ENCODE data around the gene FRMD8.

FRMD8 gene

GRCh38 chr11:65398362-65398910 lies 12.0 kb downstream of the FRMD8 start:
- in situ Hi-C loops (cut with MboI; ENCODE audit: low pct_unique_long_range_greater_than_20kb, low sequenced_read_pairs, unreplicated experiment): no loop called here
- TF ChIP-seq CTCF (IDR thresholded peaks at IDR 0.05; ENCODE audit: extremely low read depth, insufficient read depth, missing control alignments): no peak
- no peak for DNase-seq (ENCODE audit: low spot score)

GRCh38 chr11:65399249-65399648 lies 12.8 kb downstream of the FRMD8 start:
- no peak for DNase-seq (ENCODE audit: low spot score)
- no peak for TF ChIP-seq CTCF (IDR thresholded peaks at IDR 0.05; ENCODE audit: extremely low read depth, insufficient read depth, missing control alignments)
- in situ Hi-C loops (cut with MboI; ENCODE audit: low pct_unique_long_range_greater_than_20kb, low sequenced_read_pairs, unreplicated experiment): no loop called here

GRCh38 chr11:65399845-65400244 lies 13.4 kb downstream of the FRMD8 start:
- DNase-seq (ENCODE audit: low spot score): no peak
- no peak for TF ChIP-seq CTCF (IDR thresholded peaks at IDR 0.05; ENCODE audit: extremely low read depth, insufficient read depth, missing control alignments)
- in situ Hi-C loops (cut with MboI; ENCODE audit: low pct_unique_long_range_greater_than_20kb, low sequenced_read_pairs, unreplicated experiment): no loop called here

GRCh38 chr11:65400307-65401072 lies 14.1 kb downstream of the FRMD8 start:
- in situ Hi-C loops (cut with MboI; ENCODE audit: low pct_unique_long_range_greater_than_20kb, low sequenced_read_pairs, unreplicated experiment): no loop called here
- TF ChIP-seq CTCF (IDR thresholded peaks at IDR 0.05; ENCODE audit: extremely low read depth, insufficient read depth, missing control alignments): no peak

GRCh38 chr11:65401073-65401802 lies 14.8 kb downstream of the FRMD8 start:
- no peak for DNase-seq (ENCODE audit: low spot score)
- no peak for TF ChIP-seq CTCF (IDR thresholded peaks at IDR 0.05; ENCODE audit: extremely low read depth, insufficient read depth, missing control alignments)
- in situ Hi-C loops (cut with MboI; ENCODE audit: low pct_unique_long_range_greater_than_20kb, low sequenced_read_pairs, unreplicated experiment): no loop called here

More at GRCh38 chr11:65400307-65401072, 14.1 kb downstream of the FRMD8 start:
- no peak for DNase-seq (ENCODE audit: low spot score)

GRCh38 chr11:65401803-65402248 lies 15.4 kb downstream of the FRMD8 start:
- no peak for DNase-seq (ENCODE audit: low spot score)
- in situ Hi-C loops (cut with MboI; ENCODE audit: low pct_unique_long_range_greater_than_20kb, low sequenced_read_pairs, unreplicated experiment): no loop called here
- no peak for TF ChIP-seq CTCF (IDR thresholded peaks at IDR 0.05; ENCODE audit: extremely low read depth, insufficient read depth, missing control alignments)

All from GM13977 (cell line).